Gastrocnemius medialis (tissue), 4 donors: ENCODE data around the gene SLC25A18. TPM values are rescaled to one million over a fixed set of nuclear protein-coding genes. Genes with fewer than 3 reads are reported as not detected.

Experiments used
- ATAC-seq, 2 donors: fragments of 150-250 bp; one replicate each; pipeline ENCODE4 v1.9.1; 2016
- DNase-seq, 2 donors: peaks; one replicate each; pipeline ENCODE4 v3.0.0-alpha.2; 2019
- H3K27ac ChIP-seq, 4 donors: fragments of 200-600 bp; sonication (generic); 1 replicate in 1 of 4; 2 replicates in 3 of 4; pipeline ENCODE4 v1.5.1; 2016 to 2018; ENCODE audit warnings: mild to moderate bottlenecking in 2 of 4, moderate library complexity in 1 of 4
- H3K27me3 ChIP-seq, 3 donors: fragments of 200-600 bp; sonication (generic) in 2 of 3; 1 replicate in 1 of 3; 2 replicates in 2 of 3; pipeline versions ENCODE4 v1.5.1 to v1.6.0; 2016 to 2019; ENCODE audit warnings: mild to moderate bottlenecking in 1 of 3, moderate library complexity in 1 of 3
- H3K36me3 ChIP-seq, 2 donors: fragments of 200-600 bp; sonication (generic) in 1 of 2; one replicate each; pipeline ENCODE4 v1.5.1; 2017 to 2018
- H3K4me1 ChIP-seq, 2 donors: fragments of 200-600 bp; sonication (generic) in 1 of 2; one replicate each; pipeline ENCODE4 v1.5.1; 2016 to 2017; ENCODE audit warnings: mild to moderate bottlenecking in 2 of 2
- H3K4me3 ChIP-seq, 4 donors: fragments of 200-600 bp; sonication (generic) in 3 of 4; 1 replicate in 1 of 4; 2 replicates in 3 of 4; pipeline ENCODE4 v1.5.1; 2016 to 2019; ENCODE audit warnings: mild to moderate bottlenecking in 2 of 4
- H3K9me3 ChIP-seq, 3 donors: fragments of 200-600 bp; sonication (generic) in 2 of 3; 1 replicate in 1 of 3; 2 replicates in 2 of 3; pipeline ENCODE4 v1.5.1; 2016 to 2019
- POLR2A ChIP-seq, 2 donors: fragments of 450-650 bp; IDR thresholded peaks; one replicate each; pipeline ENCODE4 v1.6.1; 2017; ENCODE audit warnings: antibody characterized with exemption in 2 of 2, mild to moderate bottlenecking in 2 of 2, moderate library complexity in 2 of 2
- in situ Hi-C, 4 donors: fragments of 200-750 bp; cut with MboI; loops; one replicate each; pipeline versions ENCODE4 v1.15.0 to v1.8.0; 2017; ENCODE audit warnings: low sequenced_read_pairs in 4 of 4
- intact Hi-C: fragments of 100-400 bp; cut with DNase I; formaldehyde crosslinking; loops from one replicate; pipeline ENCODE4 v1.15.1; 2023; ENCODE audit warnings: low total_unique reads
- total RNA-seq, 4 donors: library from RNA; depleted of rRNA; stranded (reverse); fragments of >200 nt; gene quantifications; one replicate each; pipeline versions ENCODE4 v1.1.0 to v1.2.3, GENCODE V29; 2016
- TF ChIP-seq, protein P1 (sequence below), 5 experiments: fragments of 450-650 bp in 3 of 5; fragments of 200-600 bp in 2 of 5; sonication (generic) in 2 of 5; IDR thresholded peaks in 4 of 5; conservative IDR thresholded peaks in 1 of 5; 1 replicate in 4 of 5; 2 replicates in 1 of 5; pipeline ENCODE4 v1.5.1; 2016 to 2019; ENCODE audit warnings: antibody characterized with exemption in 5 of 5, mild to moderate bottlenecking in 3 of 5, moderate library complexity in 3 of 5

The SLC25A18 gene
- total RNA-seq, 4 donors from 2014 or later: 9.3 to 22.2 (median 13.3) TPM

DNA sequence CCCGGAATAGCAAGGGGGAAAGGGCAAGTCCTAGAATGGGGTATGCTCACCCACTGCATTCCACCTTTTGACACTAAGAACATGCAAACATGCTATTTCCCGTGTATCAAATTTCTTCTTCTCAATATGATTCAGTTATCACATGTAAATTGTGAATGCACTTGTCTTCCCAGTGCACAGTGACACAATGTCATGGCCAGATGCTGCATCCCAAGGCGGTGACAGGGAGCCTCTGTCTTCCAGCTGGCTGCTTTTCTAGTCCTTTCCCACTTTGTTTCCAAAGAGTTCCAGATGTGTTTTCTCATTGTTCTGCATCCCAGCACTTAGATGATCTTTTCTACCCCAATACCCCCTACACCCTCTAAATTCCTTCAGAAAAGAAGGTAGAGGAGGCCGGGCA is 12.4 kb downstream of the SLC25A18 start:
- H3K27ac ChIP-seq: peak overlapping the region in 3 of 4 donors; percentile 66 to 69 (median 66)
- in situ Hi-C loops (loop anchor here in 1 of 4 donors (10.0 kb wide), 1 partner anchor 59 kb away; the partner anchor contains the start of gene BCL2L13), intact Hi-C loops (no loop called here)

DNA sequence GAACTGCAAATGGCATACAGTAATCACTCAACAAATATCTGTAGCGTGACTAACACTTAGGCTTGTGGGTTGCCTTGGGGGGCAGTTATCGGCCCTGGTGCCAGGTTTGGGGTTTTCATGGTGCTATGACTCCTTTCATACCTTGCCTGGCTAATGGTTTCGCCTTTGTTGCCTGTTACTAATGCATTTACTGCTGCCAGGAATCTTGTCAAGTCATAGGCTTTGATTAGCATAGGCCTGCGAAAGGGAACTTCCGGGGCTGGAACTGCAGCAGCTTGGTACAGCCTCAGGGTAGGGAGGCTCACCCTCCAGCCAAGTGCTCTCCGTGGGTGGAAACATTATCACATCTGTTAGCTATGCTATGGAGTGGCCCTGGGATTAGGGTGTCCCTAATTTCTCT is 13.2 kb downstream of the SLC25A18 start:
- DNase-seq (no peak), ATAC-seq (peak; percentile 14 to 24)
- Histone ChIP-seq H3K27me3 (no peaks in the 10 kb centered on the region), H3K9me3 (no peaks in the 10 kb centered on the region), H3K4me3 (no peak overlapping the region), H3K4me1 (peaks cover 7 to 9% of the 10 kb centered on the region in 2 donors), H3K27ac (peak overlapping the region; percentile 29 to 69 (median 66)), H3K36me3 (no peaks in the 10 kb centered on the region)
- intact Hi-C loops (no loop called here), in situ Hi-C loops (loop anchor here in 1 of 4 donors (10.0 kb wide), 1 partner anchor 58 kb away; the partner anchor contains the start of gene BCL2L13)
- TF ChIP-seq, protein P1, sequence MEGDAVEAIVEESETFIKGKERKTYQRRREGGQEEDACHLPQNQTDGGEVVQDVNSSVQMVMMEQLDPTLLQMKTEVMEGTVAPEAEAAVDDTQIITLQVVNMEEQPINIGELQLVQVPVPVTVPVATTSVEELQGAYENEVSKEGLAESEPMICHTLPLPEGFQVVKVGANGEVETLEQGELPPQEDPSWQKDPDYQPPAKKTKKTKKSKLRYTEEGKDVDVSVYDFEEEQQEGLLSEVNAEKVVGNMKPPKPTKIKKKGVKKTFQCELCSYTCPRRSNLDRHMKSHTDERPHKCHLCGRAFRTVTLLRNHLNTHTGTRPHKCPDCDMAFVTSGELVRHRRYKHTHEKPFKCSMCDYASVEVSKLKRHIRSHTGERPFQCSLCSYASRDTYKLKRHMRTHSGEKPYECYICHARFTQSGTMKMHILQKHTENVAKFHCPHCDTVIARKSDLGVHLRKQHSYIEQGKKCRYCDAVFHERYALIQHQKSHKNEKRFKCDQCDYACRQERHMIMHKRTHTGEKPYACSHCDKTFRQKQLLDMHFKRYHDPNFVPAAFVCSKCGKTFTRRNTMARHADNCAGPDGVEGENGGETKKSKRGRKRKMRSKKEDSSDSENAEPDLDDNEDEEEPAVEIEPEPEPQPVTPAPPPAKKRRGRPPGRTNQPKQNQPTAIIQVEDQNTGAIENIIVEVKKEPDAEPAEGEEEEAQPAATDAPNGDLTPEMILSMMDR (IDR thresholded peaks at IDR 0.05 in 4 of 5, conservative IDR thresholded peaks at IDR 0.05 in 1 of 5): no peak
- TF ChIP-seq POLR2A (IDR thresholded peaks at IDR 0.05): no peak

More for the DNA sequence above, 12.4 kb downstream of the SLC25A18 start:
- TF ChIP-seq, protein P1 (IDR thresholded peaks at IDR 0.05 in 4 of 5, conservative IDR thresholded peaks at IDR 0.05 in 1 of 5): no peak
- no peak for TF ChIP-seq POLR2A (IDR thresholded peaks at IDR 0.05)
- ATAC-seq (no peak), DNase-seq (no peak)
- Histone ChIP-seq H3K27me3 (no peaks in the 10 kb centered on the region), H3K4me3 (no peak overlapping the region), H3K4me1 (peaks cover 12 to 13% of the 10 kb centered on the region in 2 donors), H3K36me3 (no peaks in the 10 kb centered on the region), H3K9me3 (no peaks in the 10 kb centered on the region)

DNA sequence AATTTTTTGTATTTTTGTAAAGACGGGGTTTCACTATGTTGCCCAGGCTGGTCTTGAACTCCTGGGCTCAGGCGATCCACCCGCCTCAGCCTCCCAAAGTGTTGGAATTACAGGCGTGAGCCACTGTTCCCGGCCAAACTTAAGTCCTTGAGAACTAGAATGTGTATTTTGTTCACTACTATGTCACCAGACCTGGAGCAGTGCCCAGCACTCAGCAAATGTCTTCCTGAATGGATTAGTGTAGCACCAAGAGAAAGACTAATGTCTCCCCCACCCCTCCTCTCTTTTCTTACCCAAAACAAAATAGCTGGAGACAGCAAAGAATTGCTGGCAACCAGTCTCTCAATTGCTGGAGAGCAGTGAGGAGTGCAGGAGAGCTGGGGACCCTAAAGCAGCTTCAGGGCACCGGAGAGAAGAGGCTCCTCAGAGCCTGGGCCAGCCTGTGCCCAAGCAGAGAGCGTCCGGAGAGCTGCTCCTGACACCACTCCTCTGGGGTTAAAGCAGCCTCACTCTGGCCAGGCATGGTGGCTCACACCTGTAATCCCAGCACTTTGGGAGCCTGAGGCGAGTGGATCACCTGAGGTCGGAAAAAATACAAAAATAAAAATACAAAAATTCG is 14.9 kb downstream of the SLC25A18 start:
- peak; percentile 47 to 64 for ATAC-seq
- in situ Hi-C loops: loop anchor here in 1 of 4 donors (10.0 kb wide), 1 partner anchor 57 kb away; the partner anchor contains the start of gene BCL2L13
- intact Hi-C loops: no loop called here

DNA sequence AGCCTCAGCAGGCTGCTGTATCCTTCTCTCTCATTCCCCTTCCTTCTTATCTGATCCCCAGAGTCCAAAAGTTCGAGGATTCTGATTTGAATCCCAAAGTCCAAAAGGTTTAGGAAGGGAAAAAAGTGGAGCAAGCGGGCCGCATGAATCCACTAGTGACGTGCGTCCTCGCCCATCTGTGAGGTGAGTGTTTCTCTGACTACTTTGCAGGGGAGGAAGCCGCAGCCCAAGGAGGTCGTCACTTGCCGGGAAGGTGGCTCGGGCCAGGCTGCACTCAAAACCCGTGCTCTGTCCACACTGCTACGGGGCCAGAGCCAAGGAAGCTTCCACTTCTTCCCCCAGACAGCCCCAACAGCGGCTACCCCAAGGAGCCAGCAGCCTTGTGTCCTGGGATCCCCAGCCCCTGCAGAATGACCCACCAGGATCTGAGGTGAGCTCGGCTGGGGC is 16.3 kb downstream of the SLC25A18 start:
- no peak for ATAC-seq
- Histone ChIP-seq H3K27me3 (no peaks in the 10 kb centered on the region), H3K4me1 (no peaks in the 10 kb centered on the region), H3K9me3 (no peaks in the 10 kb centered on the region), H3K4me3 (no peak overlapping the region), H3K36me3 (peaks cover 0 to 5% of the 10 kb centered on the region in 2 donors), H3K27ac (no peak overlapping the region)
- no peak for DNase-seq
- TF ChIP-seq, protein P1 (IDR thresholded peaks at IDR 0.05 in 4 of 5, conservative IDR thresholded peaks at IDR 0.05 in 1 of 5): no peak
- TF ChIP-seq POLR2A (IDR thresholded peaks at IDR 0.05): no peak
- in situ Hi-C loops: loop anchor here in 1 of 4 donors (10.0 kb wide), 1 partner anchor 55 kb away; the partner anchor contains the start of gene BCL2L13
- intact Hi-C loops: no loop called here

More for the DNA sequence above, 14.9 kb downstream of the SLC25A18 start:
- Histone ChIP-seq H3K36me3 (no peaks in the 10 kb centered on the region), H3K4me1 (no peaks in the 10 kb centered on the region), H3K4me3 (no peak overlapping the region), H3K9me3 (no peaks in the 10 kb centered on the region), H3K27me3 (no peaks in the 10 kb centered on the region), H3K27ac (peak overlapping the region; percentile 24 to 74 (median 58))
- TF ChIP-seq, protein P1 (IDR thresholded peaks at IDR 0.05 in 4 of 5, conservative IDR thresholded peaks at IDR 0.05 in 1 of 5): no peak
- TF ChIP-seq POLR2A (IDR thresholded peaks at IDR 0.05): no peak
- peak; percentile 42 to 65 for DNase-seq
